ENCODE measurements around the gene IGFLR1.

The IGFLR1 gene

DNA sequence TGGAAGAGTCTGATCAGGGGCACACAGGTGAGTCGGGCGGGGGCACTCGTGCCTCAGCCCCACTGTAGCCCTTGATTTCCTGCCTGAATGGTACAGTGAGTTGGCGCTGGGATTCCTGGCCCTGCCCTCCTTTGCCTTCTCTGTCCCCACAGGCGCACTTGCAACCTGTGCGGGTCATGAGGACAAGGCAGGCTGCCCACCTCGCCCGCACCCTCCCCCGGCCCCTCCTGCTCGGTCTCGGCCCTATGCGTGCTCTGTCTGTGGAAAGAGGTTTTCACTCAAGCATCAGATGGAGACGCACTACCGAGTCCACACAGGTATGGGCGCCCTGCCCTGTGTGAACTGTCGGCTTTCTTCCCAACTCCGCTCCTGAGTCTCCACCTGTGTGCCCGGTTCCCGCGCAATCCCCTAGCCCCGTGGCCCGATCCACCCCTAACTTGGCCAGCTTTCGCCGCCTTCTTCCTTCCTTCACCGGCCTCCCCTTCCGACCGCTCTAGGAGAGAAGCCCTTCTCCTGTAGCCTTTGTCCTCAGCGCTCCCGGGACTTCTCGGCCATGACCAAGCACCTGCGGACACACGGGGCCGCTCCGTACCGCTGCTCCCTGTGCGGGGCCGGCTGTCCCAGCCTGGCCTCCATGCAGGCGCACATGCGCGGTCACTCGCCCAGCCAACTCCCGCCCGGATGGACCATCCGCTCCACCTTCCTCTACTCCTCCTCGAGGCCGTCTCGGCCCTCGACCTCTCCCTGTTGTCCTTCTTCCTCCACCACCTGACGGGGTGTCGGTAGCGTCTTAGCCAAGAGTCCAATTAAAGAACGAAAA, 26.1 kb downstream of the IGFLR1 start:
- TF ChIP-seq, protein P1, sequence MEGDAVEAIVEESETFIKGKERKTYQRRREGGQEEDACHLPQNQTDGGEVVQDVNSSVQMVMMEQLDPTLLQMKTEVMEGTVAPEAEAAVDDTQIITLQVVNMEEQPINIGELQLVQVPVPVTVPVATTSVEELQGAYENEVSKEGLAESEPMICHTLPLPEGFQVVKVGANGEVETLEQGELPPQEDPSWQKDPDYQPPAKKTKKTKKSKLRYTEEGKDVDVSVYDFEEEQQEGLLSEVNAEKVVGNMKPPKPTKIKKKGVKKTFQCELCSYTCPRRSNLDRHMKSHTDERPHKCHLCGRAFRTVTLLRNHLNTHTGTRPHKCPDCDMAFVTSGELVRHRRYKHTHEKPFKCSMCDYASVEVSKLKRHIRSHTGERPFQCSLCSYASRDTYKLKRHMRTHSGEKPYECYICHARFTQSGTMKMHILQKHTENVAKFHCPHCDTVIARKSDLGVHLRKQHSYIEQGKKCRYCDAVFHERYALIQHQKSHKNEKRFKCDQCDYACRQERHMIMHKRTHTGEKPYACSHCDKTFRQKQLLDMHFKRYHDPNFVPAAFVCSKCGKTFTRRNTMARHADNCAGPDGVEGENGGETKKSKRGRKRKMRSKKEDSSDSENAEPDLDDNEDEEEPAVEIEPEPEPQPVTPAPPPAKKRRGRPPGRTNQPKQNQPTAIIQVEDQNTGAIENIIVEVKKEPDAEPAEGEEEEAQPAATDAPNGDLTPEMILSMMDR (conservative IDR thresholded peaks at IDR 0.05), result no peak
- no peak; the same call in 1 of the 2 replicates for TF ChIP-seq ZFX (IDR thresholded peaks at IDR 0.05)
- H3K27ac ChIP-seq, result peak overlapping the region; percentile 92

DNA sequence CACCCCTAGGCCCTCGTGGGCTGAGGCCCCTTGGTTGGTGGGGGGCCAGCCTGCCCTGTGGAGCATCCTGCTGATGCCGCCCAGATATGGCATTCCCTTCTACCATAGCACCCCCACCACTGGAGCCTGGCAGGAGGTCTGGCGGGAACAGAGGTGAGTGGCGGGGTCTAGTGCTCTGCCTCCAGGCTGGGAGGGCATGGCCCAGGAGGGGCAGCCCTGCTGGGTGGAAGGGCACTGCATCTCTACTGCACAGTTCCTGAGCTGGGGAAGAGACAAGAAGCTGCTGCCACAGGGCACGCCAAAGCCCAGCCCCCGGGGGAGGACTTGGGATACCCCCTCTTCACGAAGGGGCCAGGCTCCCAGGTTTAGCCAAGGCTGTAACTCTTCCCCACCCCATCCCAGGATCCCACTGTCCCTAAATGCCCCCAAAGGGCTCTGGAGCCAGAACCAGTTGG, 26.9 kb downstream of the IGFLR1 start:
- H3K27ac ChIP-seq, result peak overlapping the region; percentile 92
- TF ChIP-seq ZFX (IDR thresholded peaks at IDR 0.05), result no peak
- TF ChIP-seq, protein P1 (conservative IDR thresholded peaks at IDR 0.05), result no peak

DNA sequence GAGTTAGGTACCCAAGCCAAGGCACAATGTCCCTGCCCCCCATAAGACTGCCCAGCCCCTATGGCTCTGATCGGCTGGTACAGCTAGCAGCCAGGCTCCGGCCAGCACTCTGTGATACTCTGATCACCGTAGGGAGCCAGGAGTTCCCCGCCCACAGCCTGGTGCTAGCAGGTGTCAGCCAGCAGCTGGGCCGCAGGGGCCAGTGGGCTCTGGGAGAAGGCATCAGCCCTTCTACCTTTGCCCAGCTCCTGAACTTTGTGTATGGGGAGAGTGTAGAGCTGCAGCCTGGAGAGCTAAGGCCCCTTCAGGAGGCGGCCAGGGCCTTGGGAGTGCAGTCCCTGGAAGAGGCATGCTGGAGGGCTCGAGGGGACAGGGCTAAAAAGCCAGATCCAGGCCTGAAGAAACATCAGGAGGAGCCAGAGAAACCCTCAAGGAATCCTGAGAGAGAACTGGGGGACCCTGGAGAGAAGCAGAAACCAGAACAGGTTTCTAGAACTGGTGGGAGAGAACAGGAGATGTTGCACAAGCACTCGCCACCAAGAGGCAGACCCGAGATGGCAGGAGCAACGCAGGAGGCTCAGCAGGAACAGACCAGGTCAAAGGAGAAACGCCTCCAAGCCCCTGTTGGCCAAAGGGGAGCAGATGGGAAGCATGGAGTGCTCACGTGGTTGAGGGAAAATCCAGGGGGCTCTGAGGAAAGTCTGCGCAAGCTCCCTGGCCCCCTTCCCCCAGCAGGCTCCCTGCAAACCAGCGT, 27.5 kb downstream of the IGFLR1 start:
- no peak overlapping the region; the same call in 1 of the 2 replicates for H3K27ac ChIP-seq
- no peak for TF ChIP-seq ZFX (IDR thresholded peaks at IDR 0.05)
- TF ChIP-seq, protein P1 (conservative IDR thresholded peaks at IDR 0.05), result no peak

DNA sequence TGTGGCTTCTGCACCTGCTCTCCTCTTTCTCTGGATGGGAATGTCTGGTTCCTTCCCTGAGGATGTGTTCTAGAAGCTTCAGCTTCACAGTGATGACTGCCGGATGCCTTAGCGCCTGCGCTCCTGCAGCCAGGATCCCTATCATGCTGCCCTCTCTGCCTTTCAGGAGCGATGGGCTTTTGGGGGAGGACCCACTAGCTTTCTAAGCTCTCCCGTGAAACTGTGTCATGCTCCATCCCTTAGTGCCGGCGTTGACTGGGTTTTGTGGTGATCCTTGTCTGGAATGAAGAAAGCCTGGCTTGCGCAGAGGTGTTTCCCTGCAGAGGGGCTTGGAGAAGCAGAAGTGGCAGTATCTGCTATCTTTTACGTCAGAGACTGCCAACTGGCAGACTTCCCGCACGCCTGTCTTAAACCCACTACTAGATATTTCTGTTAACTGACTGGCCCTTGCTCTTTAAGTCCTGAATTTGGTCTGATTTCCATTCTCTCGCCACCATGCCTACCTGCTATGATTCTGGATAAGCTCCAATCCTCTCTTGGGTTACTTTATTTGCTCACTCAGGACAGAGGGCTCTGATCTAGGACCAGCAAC, 28.3 kb downstream of the IGFLR1 start:
- no peak for TF ChIP-seq ZFX (IDR thresholded peaks at IDR 0.05)
- TF ChIP-seq, protein P1 (conservative IDR thresholded peaks at IDR 0.05), result no peak
- no peak overlapping the region for H3K27ac ChIP-seq

DNA sequence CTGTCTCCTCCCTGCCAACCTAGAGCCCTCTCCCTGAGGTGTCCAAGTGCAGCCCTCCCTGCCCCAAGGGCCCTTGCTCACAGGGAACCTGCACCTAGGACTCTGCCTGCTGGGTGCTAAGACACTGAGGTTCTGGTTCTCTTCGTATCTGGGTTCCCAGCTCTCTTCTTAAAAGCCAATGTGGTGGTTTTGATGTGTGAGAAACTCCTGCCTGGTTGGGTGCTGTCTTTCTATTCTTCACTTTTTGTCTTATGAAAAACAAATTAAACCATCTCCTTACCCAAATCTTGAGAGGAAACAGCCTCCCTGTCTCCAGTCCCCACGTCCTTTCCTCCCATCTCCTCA, 28.8 kb downstream of the IGFLR1 start:
- H3K27ac ChIP-seq, result no peak overlapping the region
- TF ChIP-seq, protein P1 (conservative IDR thresholded peaks at IDR 0.05), result no peak
- TF ChIP-seq ZFX (IDR thresholded peaks at IDR 0.05), result no peak

DNA sequence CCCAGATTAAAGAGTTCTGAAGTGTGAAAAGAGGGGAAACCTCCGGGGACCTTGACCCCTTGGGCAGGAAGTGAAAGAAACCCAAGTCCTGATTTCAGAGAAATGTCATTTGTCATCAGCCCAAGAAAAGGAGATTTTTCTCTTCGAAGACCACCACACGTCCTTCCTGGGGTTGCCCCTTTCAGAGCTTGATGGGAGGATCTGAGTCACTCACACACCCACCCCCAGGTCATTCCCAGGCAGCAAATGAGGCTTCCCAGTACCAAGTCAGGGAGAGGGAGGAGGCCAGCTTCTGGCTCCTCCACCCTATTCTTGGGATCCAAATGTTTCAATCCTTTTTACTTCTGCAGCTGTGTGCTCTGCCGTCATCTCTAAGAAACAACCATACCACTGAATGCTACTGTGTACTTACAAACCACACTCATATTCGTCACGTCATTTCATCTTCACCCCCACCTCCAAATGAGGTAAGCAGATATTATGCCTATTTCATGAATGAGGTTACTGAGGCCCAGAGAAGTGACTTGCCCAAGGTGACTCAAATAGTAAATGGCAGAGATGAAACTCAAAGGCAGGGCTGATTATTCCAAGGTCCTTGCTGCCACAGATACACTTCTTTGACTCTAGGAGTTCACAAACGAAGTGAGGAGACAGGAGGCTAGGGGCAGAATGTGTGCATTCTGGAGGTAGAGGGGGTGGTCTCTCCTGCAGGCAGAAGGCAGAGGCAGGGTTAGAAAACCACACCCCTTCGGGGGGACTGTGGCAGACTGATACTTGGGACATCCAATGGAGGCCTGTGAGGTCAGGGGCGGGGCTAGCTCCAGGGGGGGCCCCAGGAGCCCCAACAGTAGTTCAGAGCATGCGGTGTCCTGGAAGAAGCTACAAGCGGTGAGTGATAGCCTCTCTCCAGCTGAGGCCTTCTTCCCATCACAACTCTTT, 29.4 kb downstream of the IGFLR1 start:
- H3K27ac ChIP-seq, result no peak overlapping the region
- TF ChIP-seq ZFX (IDR thresholded peaks at IDR 0.05), result no peak
- TF ChIP-seq, protein P1 (conservative IDR thresholded peaks at IDR 0.05), result no peak

All from C4-2B (cell line).